Brain pericyte (primary cell): ENCODE data around the gene RGS9.
"Not testable (repeated sequence)": the region's sequence is repeated elsewhere in the genome, so short reads cannot be mapped to it uniquely, and the experiment has no call there.

Experiments
- DNase-seq: peaks from one replicate; pipeline ENCODE4 v3.0.0-alpha.2; 2012; ENCODE audit warnings: low read depth, low spot score

The RGS9 gene

GRCh38 chr17:65115839-65116238 lies 21.3 kb upstream of the RGS9 start:
- DNase-seq = no peak

GRCh38 chr17:65116515-65116914 lies 20.7 kb upstream of the RGS9 start:
- DNase-seq = not testable (repeated sequence)

GRCh38 chr17:65117384-65118035 lies 19.7 kb upstream of the RGS9 start:
- no peak for DNase-seq

- no peak for DNase-seq
These were observed 15.8 kb upstream of the RGS9 start for GRCh38 chr17:65121368-65121767.

GRCh38 chr17:65121916-65122806 lies 15.0 kb upstream of the RGS9 start:
- no peak for DNase-seq

- DNase-seq = peak; percentile 70
These were observed 14.1 kb upstream of the RGS9 start for GRCh38 chr17:65122836-65123756.

- DNase-seq = no peak
These were observed 13.2 kb upstream of the RGS9 start for GRCh38 chr17:65123757-65124675.

GRCh38 chr17:65130832-65131231 lies 6.3 kb upstream of the RGS9 start:
- no peak for DNase-seq

- no peak for DNase-seq
These were observed 5.9 kb upstream of the RGS9 start for GRCh38 chr17:65131240-65131639.

- no peak for DNase-seq
These were observed 5.2 kb upstream of the RGS9 start for GRCh38 chr17:65131946-65132345.

GRCh38 chr17:65134035-65134434 lies 3.1 kb upstream of the RGS9 start:
- no peak for DNase-seq

GRCh38 chr17:65139101-65139764 lies 2.1 kb downstream of the RGS9 start:
- DNase-seq = no peak

GRCh38 chr17:65142247-65142646 lies 5.1 kb downstream of the RGS9 start:
- no peak for DNase-seq

GRCh38 chr17:65143889-65144604 lies 6.9 kb downstream of the RGS9 start:
- no peak for DNase-seq

GRCh38 chr17:65145743-65146142 lies 8.6 kb downstream of the RGS9 start:
- DNase-seq = no peak

- no peak for DNase-seq
These were observed 10.8 kb downstream of the RGS9 start for GRCh38 chr17:65147955-65148354.

- DNase-seq = no peak
These were observed 17.8 kb downstream of the RGS9 start for GRCh38 chr17:65154770-65155589.

GRCh38 chr17:65155622-65156021 lies 18.5 kb downstream of the RGS9 start:
- DNase-seq = no peak
